ENCODE results near the gene WNT3.
"Not testable (repeated sequence)": the region's sequence is repeated elsewhere in the genome, so short reads cannot be mapped to it uniquely, and the experiment has no call there.

The WNT3 gene

GRCh38 chr17:46818316-46818928 is at the start of gene WNT3:
WNT3 (minus strand) TSS chr17:46818692; CDS start chr17:46818597, 95 bp downstream.
- DNase-seq (ENCODE audit: low spot score) = no peak

- no peak for DNase-seq (ENCODE audit: low spot score)
These were observed 48.3 kb upstream of the WNT3 start for GRCh38 chr17:46866747-46867146.

DNA sequence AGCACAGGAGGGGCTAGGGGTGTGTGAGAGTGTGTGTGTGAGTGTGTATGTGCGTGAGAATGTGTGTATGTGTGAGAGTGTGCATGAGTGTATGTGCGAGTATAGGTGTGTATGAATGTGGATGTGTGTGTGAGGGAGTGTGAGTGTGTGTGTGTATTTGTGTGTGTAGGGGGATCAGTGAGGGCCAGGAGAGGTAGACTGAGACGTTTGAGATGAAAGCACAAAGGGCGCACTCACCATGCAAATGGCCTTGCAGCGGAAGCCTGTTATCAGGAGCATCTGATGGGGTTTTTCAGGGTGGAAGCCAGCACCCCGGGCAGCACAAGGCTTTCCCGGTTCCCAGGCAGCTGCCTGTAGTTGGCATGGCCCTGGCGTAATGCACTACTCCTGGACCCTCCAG is 47.8 kb upstream of the WNT3 start:
- no peak for DNase-seq (ENCODE audit: low spot score)

DNA sequence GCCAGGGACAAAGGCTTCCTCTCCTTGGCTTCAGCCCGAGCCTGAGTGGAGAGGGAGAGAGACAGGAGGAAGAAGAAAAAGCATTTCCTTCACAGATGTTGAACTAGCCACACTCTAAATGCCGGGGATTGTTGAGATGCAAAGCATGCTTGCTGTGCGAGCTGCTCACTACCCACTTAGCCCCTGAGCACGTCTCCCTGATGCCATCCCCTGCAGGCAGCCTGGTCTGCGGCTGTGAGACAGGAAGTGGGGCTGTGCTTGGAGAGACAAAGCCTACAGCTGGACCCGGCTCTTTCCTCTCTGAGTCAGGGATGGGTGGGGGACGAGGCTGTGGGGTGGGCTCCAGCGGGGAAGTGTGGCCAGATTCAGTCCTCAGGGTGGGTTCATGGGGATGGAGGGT is 46.6 kb upstream of the WNT3 start:
- DNase-seq (ENCODE audit: low spot score) = no peak

DNA sequence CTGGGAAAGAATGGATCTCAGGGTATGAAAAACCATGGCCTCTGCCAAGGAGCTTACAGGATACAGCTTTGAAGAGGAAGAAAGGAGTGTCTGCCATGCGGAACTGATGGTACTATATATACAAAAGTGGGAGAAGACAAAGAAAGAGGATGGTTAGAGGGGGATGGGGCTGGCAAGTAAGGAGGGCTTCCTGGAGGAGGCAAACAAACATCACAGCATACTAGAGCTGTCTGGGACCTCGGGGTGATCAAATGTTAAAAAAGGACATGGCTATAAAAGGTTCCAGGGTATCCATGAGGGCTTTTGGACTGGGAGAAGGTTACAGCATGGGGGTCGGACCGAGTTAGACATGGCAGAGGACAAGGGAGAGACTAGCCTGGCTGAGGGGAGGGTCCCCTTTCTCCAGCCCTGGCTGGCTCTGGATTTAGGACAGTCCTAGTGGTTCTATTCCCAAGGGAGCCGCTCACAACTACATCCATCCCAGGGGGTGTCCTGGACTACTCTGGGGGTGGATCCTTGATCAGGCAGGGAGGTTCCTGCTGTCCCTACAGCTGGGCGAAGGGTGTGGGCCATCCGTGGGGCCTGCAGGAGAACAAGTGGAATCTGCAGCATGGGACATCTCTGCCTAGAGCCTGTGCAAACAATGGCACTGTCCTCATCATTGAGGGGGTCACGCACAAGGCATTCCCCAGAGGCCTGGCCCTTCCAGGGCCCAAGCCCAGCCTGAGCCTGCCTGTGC is 45.1 kb upstream of the WNT3 start:
- DNase-seq (ENCODE audit: low spot score) = no peak

- DNase-seq (ENCODE audit: low spot score) = no peak
These were observed 44.5 kb upstream of the WNT3 start for GRCh38 chr17:46862949-46863348.

- DNase-seq (ENCODE audit: low spot score) = no peak
These were observed 41.5 kb upstream of the WNT3 start for GRCh38 chr17:46859996-46860395.

GRCh38 chr17:46857600-46857999 is 39.1 kb upstream of the WNT3 start:
- no peak for DNase-seq (ENCODE audit: low spot score)

DNA sequence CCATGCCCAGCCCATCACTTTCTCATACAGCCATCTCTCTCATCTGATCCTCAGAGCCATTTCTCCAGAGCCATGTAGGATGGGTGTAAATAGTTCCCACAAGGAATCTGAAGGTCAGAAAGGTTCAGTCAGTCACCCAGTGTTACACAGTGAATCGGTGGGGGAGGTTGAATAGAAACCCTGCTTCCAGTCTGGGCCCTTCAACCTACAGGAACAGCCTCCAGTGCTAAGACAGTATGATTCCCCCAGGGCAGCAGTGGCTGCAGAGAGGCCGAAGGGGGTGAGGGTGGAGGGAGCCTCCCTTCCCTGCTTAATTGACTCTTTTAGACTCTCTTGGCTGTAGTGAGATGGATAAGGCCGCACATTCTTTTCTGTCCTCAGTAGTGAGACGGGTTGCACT is 36.5 kb upstream of the WNT3 start:
- no peak for DNase-seq (ENCODE audit: low spot score)

DNA sequence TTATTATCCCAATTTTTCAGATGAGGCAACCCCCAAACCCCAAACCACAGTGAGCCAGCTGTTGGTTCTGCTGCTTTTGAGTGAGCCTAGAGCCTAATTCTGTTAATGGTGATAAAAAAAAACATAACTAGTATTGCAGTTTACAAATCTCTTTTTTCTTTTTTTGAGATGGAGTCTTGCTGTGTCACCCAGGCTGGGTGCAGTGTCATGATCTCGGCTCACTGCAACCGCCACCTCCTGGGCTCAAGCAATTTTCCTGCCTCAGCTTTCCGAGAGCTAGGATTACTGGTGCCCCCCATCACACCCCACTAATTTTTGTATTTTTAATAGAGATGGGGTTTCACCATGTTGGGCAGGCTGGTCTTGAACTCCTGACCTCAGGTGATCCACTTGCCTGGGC is 36.0 kb upstream of the WNT3 start:
- no peak for DNase-seq (ENCODE audit: low spot score)

- no peak for DNase-seq (ENCODE audit: low spot score)
These were observed 35.5 kb upstream of the WNT3 start for GRCh38 chr17:46853896-46854444.

- no peak for DNase-seq (ENCODE audit: low spot score)
These were observed 32.7 kb upstream of the WNT3 start, which contains the start of gene WNT9B for GRCh38 chr17:46851029-46851741. WNT9B (plus strand) TSS chr17:46851583; CDS start chr17:46851639, 56 bp downstream.

DNA sequence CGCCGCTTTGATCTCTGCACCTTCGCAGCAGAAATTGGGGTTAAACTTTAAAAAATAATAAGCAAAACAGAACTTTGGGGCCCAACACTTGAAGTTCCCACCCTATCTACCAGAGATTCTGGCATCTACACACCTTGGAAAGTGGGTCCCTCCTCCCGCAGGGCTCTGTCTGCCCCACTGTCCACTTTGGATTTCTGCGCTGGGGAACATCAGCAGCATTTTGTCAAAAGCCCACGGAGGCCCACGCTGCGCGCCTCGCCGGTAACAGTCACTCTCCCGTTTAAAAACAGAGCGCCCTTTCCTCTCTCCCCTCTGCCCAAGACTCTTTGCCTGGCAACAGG is 32.2 kb upstream of the WNT3 start:
- DNase-seq (ENCODE audit: low spot score) = no peak

- no peak for DNase-seq (ENCODE audit: low spot score)
These were observed 30.0 kb upstream of the WNT3 start for GRCh38 chr17:46848534-46848933.

- DNase-seq (ENCODE audit: low spot score) = no peak
These were observed 29.0 kb upstream of the WNT3 start for GRCh38 chr17:46847204-46848191.

GRCh38 chr17:46842835-46843234 is 24.3 kb upstream of the WNT3 start:
- no peak for DNase-seq (ENCODE audit: low spot score)

- peak; percentile 38 for DNase-seq (ENCODE audit: low spot score)
These were observed 23.3 kb upstream of the WNT3 start for GRCh38 chr17:46841561-46842379.

DNA sequence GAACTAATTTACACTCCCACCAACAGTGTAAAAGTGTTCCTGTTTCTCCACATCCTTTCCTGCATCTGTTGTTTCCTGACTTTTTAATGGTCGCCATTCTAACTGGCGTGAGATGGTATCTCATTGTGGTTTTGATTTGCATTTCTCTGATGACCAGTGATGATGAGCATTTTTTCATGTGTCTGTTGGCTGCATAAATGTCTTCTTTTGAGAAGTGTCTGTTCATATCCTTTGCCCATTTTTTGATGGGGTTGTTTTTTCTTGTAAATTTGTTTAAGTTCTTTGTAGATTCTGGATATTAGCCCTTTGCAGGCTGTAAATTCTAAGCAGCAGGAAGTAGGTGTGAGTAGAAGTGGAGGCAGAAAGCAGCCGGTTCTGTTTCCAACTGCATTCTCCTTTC is 22.1 kb upstream of the WNT3 start:
- DNase-seq (ENCODE audit: low spot score) = not testable (repeated sequence)

- no peak for DNase-seq (ENCODE audit: low spot score)
These were observed 20.7 kb upstream of the WNT3 start for GRCh38 chr17:46839211-46839610.

- no peak for DNase-seq (ENCODE audit: low spot score)
These were observed 19.0 kb upstream of the WNT3 start for GRCh38 chr17:46837521-46837920.

DNA sequence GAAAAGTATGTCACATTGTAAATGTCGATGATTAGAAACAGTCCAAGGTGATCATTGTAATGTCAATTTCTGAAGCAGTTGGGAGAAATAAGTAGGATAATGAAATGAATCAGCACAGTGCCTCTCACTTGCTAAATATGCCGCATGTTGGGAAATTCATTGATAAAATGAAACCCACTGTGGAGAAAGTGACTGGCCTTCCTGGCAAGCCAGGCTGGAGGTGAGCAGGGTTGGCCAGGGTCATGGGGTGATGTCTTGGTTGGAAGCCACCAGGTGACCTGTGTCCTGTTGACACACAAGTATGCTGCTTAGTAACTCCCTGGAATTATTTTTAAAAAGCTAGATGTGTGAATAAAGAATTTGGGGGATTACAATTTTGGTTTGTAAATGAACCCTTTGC is 18.0 kb upstream of the WNT3 start:
- DNase-seq (ENCODE audit: low spot score) = no peak

All from kidney capillary endothelial cell (primary cell).